ENCODE results near the gene AGAP3.
A peak's percentile ranks its signal among the peaks of the same experiment; 100 is the strongest.

The AGAP3 gene

GRCh38 chr7:151189038-151189437 is 102.8 kb downstream of the AGAP3 start:
- H3K36me3 ChIP-seq, result no peaks in the 10 kb centered on the region
- H3K27ac ChIP-seq, result no peak overlapping the region
- DNase-seq, result no peak
- H3K4me3 ChIP-seq (ENCODE audit: low read depth, low read length), result no peak overlapping the region
- no peak for TF ChIP-seq CTCF (IDR thresholded peaks at IDR 0.05; ENCODE audit: low read depth, low read length)
- H3K27me3 ChIP-seq (ENCODE audit: insufficient read depth, low read depth, severe bottlenecking), result no peaks in the 10 kb centered on the region
- no peaks in the 10 kb centered on the region for H3K9me3 ChIP-seq (ENCODE audit: severe bottlenecking)

- no peak overlapping the region for H3K4me3 ChIP-seq (ENCODE audit: low read depth, low read length)
- no peak for TF ChIP-seq CTCF (IDR thresholded peaks at IDR 0.05; ENCODE audit: low read depth, low read length)
- no peak overlapping the region for H3K27ac ChIP-seq
- no peaks in the 10 kb centered on the region for H3K36me3 ChIP-seq
- no peaks in the 10 kb centered on the region for H3K27me3 ChIP-seq (ENCODE audit: insufficient read depth, low read depth, severe bottlenecking)
- no peaks in the 10 kb centered on the region for H3K9me3 ChIP-seq (ENCODE audit: severe bottlenecking)
- no peak for DNase-seq
These were observed 105.3 kb downstream of the AGAP3 start for GRCh38 chr7:151191544-151191943.

GRCh38 chr7:151192002-151192539 is 105.8 kb downstream of the AGAP3 start:
- Histone ChIP-seq H3K4me3 (ENCODE audit: low read depth, low read length) (no peak overlapping the region), H3K9me3 (ENCODE audit: severe bottlenecking) (no peaks in the 10 kb centered on the region), H3K36me3 (no peaks in the 10 kb centered on the region), H3K27ac (no peak overlapping the region), H3K27me3 (ENCODE audit: insufficient read depth, low read depth, severe bottlenecking) (no peaks in the 10 kb centered on the region)
- no peak for DNase-seq
- TF ChIP-seq CTCF (IDR thresholded peaks at IDR 0.05; ENCODE audit: low read depth, low read length), result no peak

DNA sequence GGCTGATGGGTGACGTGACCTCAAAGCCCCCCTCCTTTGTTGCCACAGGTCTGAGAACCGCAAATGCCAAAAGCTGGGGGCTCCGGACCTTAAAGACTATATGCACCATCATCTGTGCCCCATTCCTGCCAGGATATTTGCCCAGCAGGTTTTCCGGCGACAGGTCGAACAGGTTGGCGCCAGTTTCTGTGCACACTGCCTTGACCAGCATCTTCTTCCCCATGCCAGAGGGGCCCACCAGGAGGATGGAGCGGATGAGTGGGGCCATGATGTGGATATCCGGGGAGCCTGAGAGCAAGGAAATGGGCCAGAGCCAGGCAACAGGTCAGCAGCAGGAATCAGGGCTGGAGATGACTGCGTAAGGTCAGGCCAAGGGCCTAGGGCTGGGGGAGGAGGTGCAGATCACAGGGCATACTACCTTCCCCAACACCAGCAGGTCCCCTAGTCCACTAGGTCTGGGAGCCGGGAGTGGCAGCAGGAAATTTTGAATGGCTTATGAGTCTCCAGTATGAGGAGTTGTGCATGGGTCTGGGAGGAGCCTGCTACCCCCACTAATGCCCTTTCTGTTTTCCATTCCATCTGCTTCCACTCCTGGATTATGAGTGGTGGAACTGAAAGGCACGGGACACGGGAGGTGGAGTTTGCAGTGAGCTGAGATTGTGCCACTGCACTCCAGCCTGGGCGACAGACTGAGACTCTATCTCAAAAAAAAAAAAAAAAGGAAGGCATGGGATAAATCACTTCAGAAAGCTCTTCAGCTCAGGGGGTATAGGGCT is 107.1 kb downstream of the AGAP3 start:
- no peak for TF ChIP-seq CTCF (IDR thresholded peaks at IDR 0.05; ENCODE audit: low read depth, low read length)
- Histone ChIP-seq H3K27ac (no peak overlapping the region), H3K36me3 (no peaks in the 10 kb centered on the region), H3K27me3 (ENCODE audit: insufficient read depth, low read depth, severe bottlenecking) (no peaks in the 10 kb centered on the region), H3K9me3 (ENCODE audit: severe bottlenecking) (no peaks in the 10 kb centered on the region), H3K4me3 (ENCODE audit: low read depth, low read length) (no peak overlapping the region)
- peak; percentile 19 for DNase-seq
